Esophagus squamous epithelium (tissue), 4 donors: Measurements from ENCODE around the gene UCP2.

Experiments
- CTCF ChIP-seq, 6 experiments: fragments of 450-650 bp in 4 of 6; fragments of 200-600 bp in 2 of 6; sonication (generic) in 2 of 6; IDR thresholded peaks; one replicate each; pipeline ENCODE4 v1.5.1; 2016 to 2019; ENCODE audit warnings: antibody characterized with exemption in 6 of 6, mild to moderate bottlenecking in 4 of 6, moderate library complexity in 4 of 6
- POLR2A ChIP-seq, 4 donors: fragments of 450-650 bp; IDR thresholded peaks; one replicate each; pipeline ENCODE4 v1.6.1; 2017; ENCODE audit warnings: antibody characterized with exemption in 4 of 4, mild to moderate bottlenecking in 4 of 4, moderate library complexity in 3 of 4

GRCh38 chr11:74025467-74026166 lies 43.0 kb upstream of the UCP2 start:
- no peak for TF ChIP-seq POLR2A (IDR thresholded peaks at IDR 0.05)
- TF ChIP-seq CTCF (IDR thresholded peaks at IDR 0.05) = no peak
